T-helper 1 cell treated with Interleukin-12 subunit alpha and Interleukin-12 subunit beta and Interleukin-4 antibody, amounts not matched to agents 30 μg/mL and 1 μg/mL, for 36 hours (primary cell): Measurements from ENCODE around the gene CBX1.
A peak's percentile ranks its signal among the peaks of the same experiment; 100 is the strongest.

ENCODE experiments used
- H3K27ac Mint-ChIP-seq: one replicate; pipeline ENCODE4 v1.8.0; 2021; ENCODE audit warnings: mild to moderate bottlenecking, mixed read lengths
- H3K27me3 Mint-ChIP-seq: one replicate; pipeline ENCODE4 v1.8.0; 2021; ENCODE audit warnings: low read depth, mixed read lengths
- H3K36me3 Mint-ChIP-seq: one replicate; pipeline ENCODE4 v1.8.0; 2021; ENCODE audit warnings: low read depth, mixed read lengths
- H3K4me1 Mint-ChIP-seq: one replicate; pipeline ENCODE4 v1.8.0; 2021; ENCODE audit warnings: low read depth, mixed read lengths
- H3K4me3 Mint-ChIP-seq: one replicate; pipeline ENCODE4 v1.8.0; 2021; ENCODE audit warnings: mild to moderate bottlenecking, moderate library complexity, mixed read lengths
- H3K9me3 Mint-ChIP-seq: one replicate; pipeline ENCODE4 v1.8.0; 2021; ENCODE audit warnings: mixed read lengths

Gene CBX1

GRCh38 chr17:48101012-48101720 is at the start of gene CBX1:
TSS of gene CBX1 (minus strand) at chr17:48101478. CDS start at chr17:48077004, 24,474 bp downstream.
- H3K4me3 Mint-ChIP-seq = peak within 1 kb of the TSS; percentile 96
- peak within 1 kb of the TSS; percentile 83 for H3K27ac Mint-ChIP-seq
- peaks cover 8% of the 10 kb centered on the region for H3K9me3 Mint-ChIP-seq
- H3K36me3 Mint-ChIP-seq = peaks cover 5% of the 10 kb centered on the region
- no peaks in the 10 kb centered on the region for H3K27me3 Mint-ChIP-seq
- peaks cover 33% of the 10 kb centered on the region for H3K4me1 Mint-ChIP-seq

GRCh38 chr17:48150597-48151001 is 49.3 kb upstream of the CBX1 start:
- Mint-ChIP-seq H3K4me1 (no peaks in the 10 kb centered on the region), H3K9me3 (no peaks in the 10 kb centered on the region), H3K27ac (no peak overlapping the region), H3K36me3 (peaks cover 27% of the 10 kb centered on the region), H3K27me3 (no peaks in the 10 kb centered on the region), H3K4me3 (no peak overlapping the region)

GRCh38 chr17:48149787-48150463 is 48.6 kb upstream of the CBX1 start:
- Mint-ChIP-seq H3K4me1 (peaks cover 2% of the 10 kb centered on the region), H3K9me3 (no peaks in the 10 kb centered on the region), H3K4me3 (no peak overlapping the region), H3K27ac (no peak overlapping the region), H3K27me3 (no peaks in the 10 kb centered on the region), H3K36me3 (peaks cover 29% of the 10 kb centered on the region)

GRCh38 chr17:48148854-48149786 is 47.8 kb upstream of the CBX1 start:
- no peak overlapping the region for H3K4me3 Mint-ChIP-seq
- H3K9me3 Mint-ChIP-seq = no peaks in the 10 kb centered on the region
- no peak overlapping the region for H3K27ac Mint-ChIP-seq
- no peaks in the 10 kb centered on the region for H3K27me3 Mint-ChIP-seq
- H3K4me1 Mint-ChIP-seq = peaks cover 2% of the 10 kb centered on the region
- H3K36me3 Mint-ChIP-seq = peaks cover 30% of the 10 kb centered on the region

- H3K4me3 Mint-ChIP-seq = no peak overlapping the region
- no peaks in the 10 kb centered on the region for H3K9me3 Mint-ChIP-seq
- peaks cover 31% of the 10 kb centered on the region for H3K36me3 Mint-ChIP-seq
- no peak overlapping the region for H3K27ac Mint-ChIP-seq
- peaks cover 2% of the 10 kb centered on the region for H3K4me1 Mint-ChIP-seq
- H3K27me3 Mint-ChIP-seq = no peaks in the 10 kb centered on the region
Observed at GRCh38 chr17:48148029-48148770, 46.9 kb upstream of the CBX1 start.

GRCh38 chr17:48144976-48145798 is 43.9 kb upstream of the CBX1 start:
- Mint-ChIP-seq H3K4me1 (peaks cover 5% of the 10 kb centered on the region), H3K36me3 (peaks cover 43% of the 10 kb centered on the region), H3K27me3 (no peaks in the 10 kb centered on the region), H3K9me3 (no peaks in the 10 kb centered on the region), H3K27ac (no peak overlapping the region), H3K4me3 (no peak overlapping the region)

- H3K4me1 Mint-ChIP-seq = peaks cover 8% of the 10 kb centered on the region
- peaks cover 47% of the 10 kb centered on the region for H3K36me3 Mint-ChIP-seq
- H3K27me3 Mint-ChIP-seq = no peaks in the 10 kb centered on the region
- no peaks in the 10 kb centered on the region for H3K9me3 Mint-ChIP-seq
- H3K4me3 Mint-ChIP-seq = no peak overlapping the region
- no peak overlapping the region for H3K27ac Mint-ChIP-seq
Observed at GRCh38 chr17:48144231-48144630, 43.0 kb upstream of the CBX1 start.

GRCh38 chr17:48143629-48144028 is 42.4 kb upstream of the CBX1 start:
- H3K27ac Mint-ChIP-seq = no peak overlapping the region
- no peaks in the 10 kb centered on the region for H3K27me3 Mint-ChIP-seq
- H3K4me3 Mint-ChIP-seq = no peak overlapping the region
- no peaks in the 10 kb centered on the region for H3K9me3 Mint-ChIP-seq
- peaks cover 43% of the 10 kb centered on the region for H3K36me3 Mint-ChIP-seq
- H3K4me1 Mint-ChIP-seq = peaks cover 8% of the 10 kb centered on the region

GRCh38 chr17:48139944-48140343 is 38.7 kb upstream of the CBX1 start:
- H3K27me3 Mint-ChIP-seq = no peaks in the 10 kb centered on the region
- no peak overlapping the region for H3K4me3 Mint-ChIP-seq
- peaks cover 6% of the 10 kb centered on the region for H3K4me1 Mint-ChIP-seq
- no peaks in the 10 kb centered on the region for H3K9me3 Mint-ChIP-seq
- H3K27ac Mint-ChIP-seq = no peak overlapping the region
- peaks cover 32% of the 10 kb centered on the region for H3K36me3 Mint-ChIP-seq

GRCh38 chr17:48137656-48138055 is 36.4 kb upstream of the CBX1 start:
- no peak overlapping the region for H3K4me3 Mint-ChIP-seq
- peaks cover 22% of the 10 kb centered on the region for H3K36me3 Mint-ChIP-seq
- no peaks in the 10 kb centered on the region for H3K9me3 Mint-ChIP-seq
- H3K4me1 Mint-ChIP-seq = peaks cover 6% of the 10 kb centered on the region
- no peaks in the 10 kb centered on the region for H3K27me3 Mint-ChIP-seq
- H3K27ac Mint-ChIP-seq = no peak overlapping the region

GRCh38 chr17:48134912-48135480 is 33.7 kb upstream of the CBX1 start:
- peaks cover 1% of the 10 kb centered on the region for H3K4me1 Mint-ChIP-seq
- no peaks in the 10 kb centered on the region for H3K27me3 Mint-ChIP-seq
- no peak overlapping the region for H3K4me3 Mint-ChIP-seq
- H3K9me3 Mint-ChIP-seq = no peaks in the 10 kb centered on the region
- H3K36me3 Mint-ChIP-seq = peaks cover 12% of the 10 kb centered on the region
- H3K27ac Mint-ChIP-seq = no peak overlapping the region

GRCh38 chr17:48132385-48132784 is 31.1 kb upstream of the CBX1 start:
- H3K36me3 Mint-ChIP-seq = peaks cover 7% of the 10 kb centered on the region
- H3K9me3 Mint-ChIP-seq = no peaks in the 10 kb centered on the region
- no peaks in the 10 kb centered on the region for H3K4me1 Mint-ChIP-seq
- no peak overlapping the region for H3K27ac Mint-ChIP-seq
- no peak overlapping the region for H3K4me3 Mint-ChIP-seq
- H3K27me3 Mint-ChIP-seq = no peaks in the 10 kb centered on the region

GRCh38 chr17:48131216-48131824 is 30.0 kb upstream of the CBX1 start:
- Mint-ChIP-seq H3K4me3 (no peak overlapping the region), H3K27me3 (no peaks in the 10 kb centered on the region), H3K9me3 (no peaks in the 10 kb centered on the region), H3K4me1 (no peaks in the 10 kb centered on the region), H3K27ac (no peak overlapping the region), H3K36me3 (peaks cover 7% of the 10 kb centered on the region)
